Right lobe of liver (tissue), 4 donors: ENCODE measurements around the gene CNGB1.

ENCODE experiments used
- CTCF ChIP-seq, 4 donors: fragments of 200-600 bp in 3 of 4; fragments of 450-650 bp in 1 of 4; IDR thresholded peaks; one replicate each; pipeline versions ENCODE4 v1.5.1 to v1.8.0; 2016 to 2022; ENCODE audit warnings: antibody characterized with exemption in 4 of 4, mild to moderate bottlenecking in 2 of 4
- POLR2A ChIP-seq: fragments of 450-650 bp; IDR thresholded peaks from one replicate; pipeline ENCODE4 v1.6.1; 2017; ENCODE audit warnings: antibody characterized with exemption, mild to moderate bottlenecking
- donor health status: DM: no; HTN: no; CAD: no.
- donor health status: DM: no; HTN: no; CAD: no.
- donor health status: DM: no; HTN: yes; CAD: no.

GRCh38 chr16:57949595-57950238 lies 21.2 kb downstream of the CNGB1 start:
- TF ChIP-seq CTCF (IDR thresholded peaks at IDR 0.05), result no peak
- no peak for TF ChIP-seq POLR2A
